ENCODE data around the gene RHOBTB1.

The RHOBTB1 gene

DNA sequence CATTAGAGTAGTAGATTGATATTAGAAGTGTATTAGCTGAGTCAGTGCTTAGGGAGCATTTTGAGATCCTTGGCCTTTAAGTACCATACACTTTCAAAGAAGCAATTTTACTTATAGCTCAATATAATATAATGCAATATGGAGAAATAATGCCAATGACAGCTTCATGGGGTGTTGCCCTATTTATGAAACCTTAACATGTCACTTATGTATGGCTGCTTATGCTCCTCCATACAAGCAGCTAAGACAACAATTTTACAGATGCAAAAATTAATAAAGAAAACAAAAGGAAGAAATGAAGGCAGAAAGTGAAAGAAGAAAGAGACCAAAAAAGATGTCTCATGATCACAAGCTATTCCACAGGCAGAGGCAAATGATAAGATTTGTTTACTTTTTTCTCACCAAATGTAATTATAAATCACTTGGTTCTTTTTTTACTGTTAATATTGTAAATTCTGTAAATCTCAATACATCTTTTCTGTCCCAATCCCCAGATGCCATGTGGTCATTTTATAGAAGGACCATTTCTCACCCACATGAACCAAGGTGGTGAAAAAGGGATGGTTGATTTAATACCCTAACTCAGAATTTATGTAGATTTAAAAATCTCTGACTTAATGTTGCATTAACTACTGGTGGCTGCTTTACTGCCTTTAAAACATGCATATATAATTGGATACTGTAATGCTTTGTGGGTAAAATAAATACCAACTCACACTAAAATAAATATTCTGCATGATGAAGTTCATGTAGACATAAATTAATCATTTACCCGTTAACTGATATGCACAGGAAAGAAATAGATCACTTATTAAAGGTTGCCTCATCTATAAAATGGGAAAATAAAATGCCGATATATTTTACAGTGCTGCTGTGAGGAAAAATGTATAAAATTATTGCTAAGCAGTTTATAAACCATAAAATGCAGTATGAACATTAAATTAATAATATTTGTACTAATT lies 33.5 kb upstream of the RHOBTB1 start:
- TF ChIP-seq, protein P1, sequence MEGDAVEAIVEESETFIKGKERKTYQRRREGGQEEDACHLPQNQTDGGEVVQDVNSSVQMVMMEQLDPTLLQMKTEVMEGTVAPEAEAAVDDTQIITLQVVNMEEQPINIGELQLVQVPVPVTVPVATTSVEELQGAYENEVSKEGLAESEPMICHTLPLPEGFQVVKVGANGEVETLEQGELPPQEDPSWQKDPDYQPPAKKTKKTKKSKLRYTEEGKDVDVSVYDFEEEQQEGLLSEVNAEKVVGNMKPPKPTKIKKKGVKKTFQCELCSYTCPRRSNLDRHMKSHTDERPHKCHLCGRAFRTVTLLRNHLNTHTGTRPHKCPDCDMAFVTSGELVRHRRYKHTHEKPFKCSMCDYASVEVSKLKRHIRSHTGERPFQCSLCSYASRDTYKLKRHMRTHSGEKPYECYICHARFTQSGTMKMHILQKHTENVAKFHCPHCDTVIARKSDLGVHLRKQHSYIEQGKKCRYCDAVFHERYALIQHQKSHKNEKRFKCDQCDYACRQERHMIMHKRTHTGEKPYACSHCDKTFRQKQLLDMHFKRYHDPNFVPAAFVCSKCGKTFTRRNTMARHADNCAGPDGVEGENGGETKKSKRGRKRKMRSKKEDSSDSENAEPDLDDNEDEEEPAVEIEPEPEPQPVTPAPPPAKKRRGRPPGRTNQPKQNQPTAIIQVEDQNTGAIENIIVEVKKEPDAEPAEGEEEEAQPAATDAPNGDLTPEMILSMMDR (IDR thresholded peaks at IDR 0.05; ENCODE audit: poor library complexity, severe bottlenecking): no peak
- Histone ChIP-seq H3K27ac (ENCODE audit: poor library complexity, severe bottlenecking) (no peak overlapping the region), H3K4me1 (ENCODE audit: insufficient read depth, poor library complexity, severe bottlenecking) (peaks cover 57% of the 10 kb centered on the region)

DNA sequence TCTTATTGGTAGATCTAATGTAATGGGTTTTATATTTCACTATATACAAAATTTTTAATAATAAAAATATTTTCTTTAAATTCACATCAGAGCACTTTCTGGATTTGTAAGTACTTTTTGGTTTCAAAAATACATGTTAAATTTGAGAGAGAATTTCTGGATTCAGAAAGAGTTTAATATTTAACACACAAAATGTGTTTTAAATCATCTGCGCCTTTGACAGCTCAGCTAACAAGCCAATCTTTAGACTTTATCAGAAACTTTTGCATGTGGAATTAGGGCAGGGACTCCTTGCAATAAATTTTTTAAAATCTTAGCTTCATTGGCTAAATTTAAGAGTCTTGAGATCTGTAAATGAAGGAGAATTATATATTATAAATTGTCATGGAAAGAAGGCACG lies 32.7 kb upstream of the RHOBTB1 start:
- H3K4me3 ChIP-seq (ENCODE audit: severe bottlenecking): no peak overlapping the region
- peaks cover 57% of the 10 kb centered on the region for H3K4me1 ChIP-seq (ENCODE audit: insufficient read depth, poor library complexity, severe bottlenecking)
- no peaks in the 10 kb centered on the region for H3K9me3 ChIP-seq (ENCODE audit: severe bottlenecking)
- H3K27me3 ChIP-seq (ENCODE audit: insufficient read depth, poor library complexity, severe bottlenecking): no peaks in the 10 kb centered on the region
- DNase-seq (ENCODE audit: low spot score) (no peak), ATAC-seq (ENCODE audit: low read depth) (no peak)
- H3K36me3 ChIP-seq (ENCODE audit: low read depth): no peaks in the 10 kb centered on the region
- TF ChIP-seq, protein P1 (IDR thresholded peaks at IDR 0.05; ENCODE audit: poor library complexity, severe bottlenecking): no peak
- H3K27ac ChIP-seq (ENCODE audit: poor library complexity, severe bottlenecking): no peak overlapping the region

More for the DNA sequence above, 33.5 kb upstream of the RHOBTB1 start:
- Histone ChIP-seq H3K9me3 (ENCODE audit: severe bottlenecking) (no peaks in the 10 kb centered on the region), H3K27me3 (ENCODE audit: insufficient read depth, poor library complexity, severe bottlenecking) (no peaks in the 10 kb centered on the region), H3K36me3 (ENCODE audit: low read depth) (no peaks in the 10 kb centered on the region), H3K4me3 (ENCODE audit: severe bottlenecking) (no peak overlapping the region)
- DNase-seq (ENCODE audit: low spot score) (no peak), ATAC-seq (ENCODE audit: low read depth) (no peak)

DNA sequence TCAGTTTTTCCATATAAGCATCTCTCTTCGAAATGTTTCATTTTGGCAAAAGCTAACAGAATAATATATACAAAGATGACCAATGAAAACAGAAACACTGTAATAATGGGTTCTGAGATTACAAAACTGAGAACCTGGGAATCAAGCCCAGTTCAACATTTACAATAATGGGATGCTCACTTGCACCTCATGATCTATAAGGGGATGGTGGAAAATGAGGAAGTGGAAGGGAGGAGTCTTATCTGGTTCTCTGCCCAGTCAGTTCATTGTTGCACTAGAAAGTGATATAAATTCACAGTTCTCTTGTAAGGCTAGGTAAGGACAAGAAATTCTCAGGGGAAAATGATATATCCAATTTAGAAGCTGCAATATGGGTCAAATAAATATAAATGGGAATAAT lies 31.7 kb upstream of the RHOBTB1 start:
- H3K27me3 ChIP-seq (ENCODE audit: insufficient read depth, poor library complexity, severe bottlenecking): no peaks in the 10 kb centered on the region
- TF ChIP-seq, protein P1 (IDR thresholded peaks at IDR 0.05; ENCODE audit: poor library complexity, severe bottlenecking): no peak
- H3K4me3 ChIP-seq (ENCODE audit: severe bottlenecking): no peak overlapping the region
- ATAC-seq (ENCODE audit: low read depth) (no peak), DNase-seq (ENCODE audit: low spot score) (no peak)
- H3K4me1 ChIP-seq (ENCODE audit: insufficient read depth, poor library complexity, severe bottlenecking): peaks cover 56% of the 10 kb centered on the region
- no peak overlapping the region for H3K27ac ChIP-seq (ENCODE audit: poor library complexity, severe bottlenecking)
- no peaks in the 10 kb centered on the region for H3K9me3 ChIP-seq (ENCODE audit: severe bottlenecking)
- no peaks in the 10 kb centered on the region for H3K36me3 ChIP-seq (ENCODE audit: low read depth)

DNA sequence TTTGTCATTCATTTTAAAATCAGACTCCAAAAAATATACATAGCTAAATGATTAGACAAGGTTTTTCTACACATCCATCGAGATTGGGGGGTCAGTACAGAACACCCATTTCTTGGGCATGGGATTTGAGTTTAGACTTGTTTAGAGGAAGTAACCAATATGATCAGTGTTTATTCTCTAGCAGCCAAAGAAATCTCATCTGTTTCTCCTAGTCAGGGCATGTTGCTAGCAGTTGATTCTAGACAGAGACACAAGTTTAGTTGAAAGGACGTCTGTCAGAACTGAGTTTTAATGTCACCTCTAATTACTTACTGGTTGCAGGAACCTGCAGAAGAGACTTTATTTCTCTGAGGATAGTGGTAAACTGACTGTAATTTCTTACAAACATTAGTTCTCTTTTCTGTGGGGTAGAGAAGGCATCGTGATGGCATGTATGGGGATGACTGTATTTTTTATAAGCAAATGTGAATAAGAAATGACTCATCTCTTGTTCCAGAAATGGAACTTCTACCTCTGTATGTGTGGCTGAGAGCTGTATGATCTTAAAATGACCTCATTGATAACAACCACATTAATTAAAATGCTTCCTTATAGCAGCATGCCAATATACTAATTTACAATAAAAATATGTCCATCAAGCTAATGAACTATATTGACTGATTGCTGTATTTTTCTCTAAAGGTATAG lies 30.6 kb upstream of the RHOBTB1 start:
- Histone ChIP-seq H3K4me1 (ENCODE audit: insufficient read depth, poor library complexity, severe bottlenecking) (peaks cover 45% of the 10 kb centered on the region), H3K27me3 (ENCODE audit: insufficient read depth, poor library complexity, severe bottlenecking) (no peaks in the 10 kb centered on the region), H3K4me3 (ENCODE audit: severe bottlenecking) (no peak overlapping the region), H3K27ac (ENCODE audit: poor library complexity, severe bottlenecking) (peak overlapping the region; percentile 67), H3K36me3 (ENCODE audit: low read depth) (no peaks in the 10 kb centered on the region), H3K9me3 (ENCODE audit: severe bottlenecking) (no peaks in the 10 kb centered on the region)
- TF ChIP-seq, protein P1 (IDR thresholded peaks at IDR 0.05; ENCODE audit: poor library complexity, severe bottlenecking): no peak
- peak; percentile 87 for ATAC-seq (ENCODE audit: low read depth)
- DNase-seq (ENCODE audit: low spot score): no peak
